ENCODE measurements around the gene SPOCK1.
"Not testable (repeated sequence)": the region's sequence is repeated elsewhere in the genome, so short reads cannot be mapped to it uniquely, and the experiment has no call there.

SPOCK1 gene

DNA sequence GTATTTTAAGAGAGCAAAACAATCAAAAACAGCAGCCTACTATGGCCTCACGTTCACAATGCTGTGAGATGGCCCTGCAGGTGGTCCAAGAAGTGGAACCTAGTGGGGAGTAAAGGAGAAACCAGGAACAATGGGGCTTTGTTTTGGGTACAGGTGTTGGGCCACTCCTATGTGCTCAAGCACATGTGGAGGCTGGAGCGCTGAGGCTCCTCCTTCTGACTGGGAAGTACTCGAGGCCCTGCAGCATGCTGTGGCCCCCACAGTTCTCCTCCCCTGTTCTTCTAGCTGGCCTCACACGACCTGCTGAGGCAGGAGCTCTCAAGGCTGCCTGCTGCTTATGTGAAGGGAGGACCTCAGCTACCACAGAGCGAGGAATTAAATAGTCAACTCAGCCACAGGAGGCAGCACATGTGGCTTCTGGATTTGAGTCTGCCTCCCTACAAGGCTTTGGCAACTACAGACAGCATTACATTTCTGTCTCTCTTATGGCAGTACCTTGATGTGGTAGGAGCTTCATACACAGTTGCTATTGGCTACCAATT is 482.3 kb downstream of the SPOCK1 start:
- no peak for DNase-seq (ENCODE audit: low spot score)

GRCh38 chr5:137015540-137016116 is 483.5 kb downstream of the SPOCK1 start:
- no peak for DNase-seq (ENCODE audit: low spot score)

DNA sequence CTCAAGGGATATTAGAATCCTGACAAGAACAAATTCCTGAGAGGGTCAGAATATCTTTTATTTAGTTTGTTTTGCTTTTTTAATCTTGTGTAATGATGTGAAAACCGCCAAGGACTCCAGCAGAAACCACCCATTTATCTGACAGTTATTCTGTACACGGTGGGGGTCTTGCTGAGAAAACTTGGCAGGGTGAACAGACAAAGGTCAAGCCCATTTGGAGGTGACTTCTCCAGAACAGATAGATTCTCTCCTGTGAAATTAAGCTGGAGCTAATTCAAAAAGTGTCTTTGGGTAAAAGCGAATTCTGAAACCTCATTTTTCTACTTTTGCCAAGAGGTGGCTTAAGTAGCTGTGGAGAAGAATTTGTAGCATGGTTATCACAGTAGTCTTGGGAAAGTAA is 484.4 kb downstream of the SPOCK1 start:
- DNase-seq (ENCODE audit: low spot score), result no peak

GRCh38 chr5:137010226-137010625 is 488.9 kb downstream of the SPOCK1 start:
- no peak for DNase-seq (ENCODE audit: low spot score)

- DNase-seq (ENCODE audit: low spot score), result no peak
These were observed 494.8 kb downstream of the SPOCK1 start for GRCh38 chr5:137004279-137004678.

DNA sequence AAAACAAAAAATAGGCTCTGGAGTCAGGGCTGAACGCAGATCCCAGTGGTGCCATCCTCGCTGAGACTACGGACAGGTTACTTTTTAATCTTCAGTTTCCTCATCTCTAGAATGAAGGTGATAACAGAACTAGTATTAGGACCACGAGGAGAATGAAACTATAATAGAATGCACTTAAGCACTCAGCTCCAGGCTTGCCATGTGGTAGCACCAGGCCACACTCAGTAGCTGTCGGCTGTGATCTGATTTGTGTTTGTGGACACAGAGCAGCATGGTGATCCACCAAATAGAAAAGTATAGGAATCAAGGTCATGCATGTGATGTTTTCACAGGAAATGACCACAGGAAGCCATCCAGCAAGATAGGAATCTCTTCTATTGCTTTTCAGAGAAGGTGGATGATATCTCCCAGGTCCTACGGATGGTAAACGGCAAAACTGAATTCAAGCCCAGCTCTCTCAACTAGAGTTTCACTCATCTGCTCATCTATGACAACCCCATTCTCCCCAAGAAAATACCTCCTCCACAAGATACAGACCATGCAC is 498.0 kb downstream of the SPOCK1 start:
- no peak for DNase-seq (ENCODE audit: low spot score)

GRCh38 chr5:136999787-137000186 is 499.3 kb downstream of the SPOCK1 start:
- no peak for DNase-seq (ENCODE audit: low spot score)

DNA sequence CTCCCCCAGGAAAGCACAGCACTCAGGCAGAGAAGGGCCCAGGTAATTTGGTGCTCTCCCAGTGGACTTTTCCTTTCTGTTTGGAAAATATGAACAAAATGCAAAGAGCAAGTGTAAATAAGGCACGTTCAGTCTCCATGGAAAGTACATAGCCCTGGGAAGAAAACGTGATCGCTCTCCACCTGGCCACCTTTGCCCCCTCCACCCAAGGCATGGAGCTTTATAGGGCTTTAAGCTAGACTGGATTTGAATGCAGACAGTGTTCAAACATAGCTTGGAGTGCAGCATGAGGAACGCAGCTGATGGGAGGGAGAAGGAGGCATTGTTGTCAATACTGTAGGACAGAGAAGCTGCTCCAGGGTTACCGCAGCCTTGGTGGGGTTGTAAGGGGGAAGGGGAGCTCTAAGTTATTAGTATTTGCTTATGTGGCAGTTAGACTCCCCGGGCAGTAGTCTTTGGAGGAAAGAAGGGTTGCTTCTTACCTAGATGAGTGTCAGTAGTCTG is 500.2 kb downstream of the SPOCK1 start:
- DNase-seq (ENCODE audit: low spot score), result no peak

GRCh38 chr5:136994154-136994553 is 505.0 kb downstream of the SPOCK1 start:
- DNase-seq (ENCODE audit: low spot score), result no peak

- no peak for DNase-seq (ENCODE audit: low spot score)
These were observed 506.2 kb downstream of the SPOCK1 start for GRCh38 chr5:136992796-136993489.

GRCh38 chr5:136985785-136986475 is 513.2 kb downstream of the SPOCK1 start:
- no peak for DNase-seq (ENCODE audit: low spot score)

DNA sequence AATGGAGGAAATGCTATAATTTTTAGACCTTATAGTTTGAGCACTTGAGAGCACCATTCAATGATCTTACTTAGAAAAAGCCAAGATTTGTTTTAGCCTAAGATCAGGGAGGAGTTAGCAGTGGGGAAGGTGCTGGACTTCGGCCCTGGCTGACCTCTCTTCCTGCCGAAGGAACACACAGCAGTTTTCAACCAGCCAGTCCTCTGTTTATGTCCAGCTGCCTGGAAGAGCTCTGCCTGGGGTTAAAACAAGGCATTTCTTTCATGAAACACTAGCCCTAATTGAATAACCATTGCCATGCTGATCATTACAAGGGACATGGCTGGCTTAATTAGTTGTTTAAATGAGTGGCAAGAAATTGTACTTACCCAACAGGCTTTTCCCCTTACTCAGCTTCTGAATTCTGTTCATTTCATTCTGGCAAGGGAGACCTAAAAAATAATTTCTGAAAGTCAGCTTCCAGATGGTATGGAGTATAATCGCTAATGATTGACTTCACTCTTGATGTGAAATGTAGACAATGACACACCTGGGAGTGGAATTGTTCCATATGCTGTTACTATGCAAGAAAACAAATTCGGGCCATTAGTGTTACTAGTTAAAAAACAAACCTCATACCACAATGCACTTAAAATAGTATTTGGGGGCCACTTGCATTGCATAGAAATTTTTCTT is 514.2 kb downstream of the SPOCK1 start:
- DNase-seq (ENCODE audit: low spot score), result no peak

- DNase-seq (ENCODE audit: low spot score), result no peak
These were observed 517.2 kb downstream of the SPOCK1 start for GRCh38 chr5:136981936-136982335.

DNA sequence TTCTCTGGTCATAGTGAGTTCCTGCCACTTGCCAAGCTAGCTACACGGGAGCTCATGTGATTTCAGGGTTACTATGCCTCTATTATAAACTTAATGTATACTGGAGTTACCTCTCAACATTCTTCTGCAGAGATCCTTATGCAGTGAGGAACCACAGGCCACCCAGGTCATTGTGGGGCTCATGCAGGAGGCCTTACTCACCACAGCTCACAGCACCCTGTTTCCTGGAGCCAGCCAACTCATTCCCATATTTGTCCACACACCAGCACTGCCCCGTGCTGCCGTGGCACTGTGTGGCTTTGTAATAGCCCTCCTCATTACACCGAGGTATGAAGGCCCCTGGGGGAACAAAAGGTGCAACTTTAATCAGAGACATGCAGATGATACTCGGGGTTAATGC is 520.0 kb downstream of the SPOCK1 start:
- DNase-seq (ENCODE audit: low spot score), result no peak

GRCh38 chr5:136963504-136963903 is 535.6 kb downstream of the SPOCK1 start:
- DNase-seq (ENCODE audit: low spot score), result no peak

- DNase-seq (ENCODE audit: low spot score), result peak; percentile 28
These were observed 541.7 kb downstream of the SPOCK1 start for GRCh38 chr5:136957428-136957827.

DNA sequence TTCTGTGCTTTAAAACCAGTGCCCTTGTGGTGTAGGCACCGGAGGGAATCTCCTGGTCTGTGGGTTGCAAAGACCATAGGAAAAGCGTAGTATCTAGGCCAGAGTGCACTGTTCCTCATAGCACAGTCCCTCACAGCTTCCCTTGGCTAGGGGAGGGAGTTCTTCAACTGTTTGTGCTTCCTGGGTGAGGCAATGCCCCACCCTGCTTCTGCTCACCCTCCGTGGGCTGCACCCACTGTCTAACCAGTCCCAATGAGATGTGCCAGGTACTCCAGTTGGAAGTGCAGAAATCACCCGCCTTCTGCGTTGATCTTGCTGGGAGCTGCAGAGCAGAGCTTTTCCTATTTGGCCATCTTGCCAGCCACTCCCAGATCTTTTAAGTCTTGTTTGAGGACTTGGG is 545.0 kb downstream of the SPOCK1 start:
- DNase-seq (ENCODE audit: low spot score), result not testable (repeated sequence)

GRCh38 chr5:136953346-136954069 is 545.6 kb downstream of the SPOCK1 start:
- DNase-seq (ENCODE audit: low spot score), result not testable (repeated sequence)

- DNase-seq (ENCODE audit: low spot score), result no peak
These were observed 571.6 kb downstream of the SPOCK1 start for GRCh38 chr5:136927571-136927970.

- DNase-seq (ENCODE audit: low spot score), result no peak
These were observed 573.1 kb downstream of the SPOCK1 start for GRCh38 chr5:136926073-136926472.
